ENCODE results near the gene TMEM229B.

DNA sequence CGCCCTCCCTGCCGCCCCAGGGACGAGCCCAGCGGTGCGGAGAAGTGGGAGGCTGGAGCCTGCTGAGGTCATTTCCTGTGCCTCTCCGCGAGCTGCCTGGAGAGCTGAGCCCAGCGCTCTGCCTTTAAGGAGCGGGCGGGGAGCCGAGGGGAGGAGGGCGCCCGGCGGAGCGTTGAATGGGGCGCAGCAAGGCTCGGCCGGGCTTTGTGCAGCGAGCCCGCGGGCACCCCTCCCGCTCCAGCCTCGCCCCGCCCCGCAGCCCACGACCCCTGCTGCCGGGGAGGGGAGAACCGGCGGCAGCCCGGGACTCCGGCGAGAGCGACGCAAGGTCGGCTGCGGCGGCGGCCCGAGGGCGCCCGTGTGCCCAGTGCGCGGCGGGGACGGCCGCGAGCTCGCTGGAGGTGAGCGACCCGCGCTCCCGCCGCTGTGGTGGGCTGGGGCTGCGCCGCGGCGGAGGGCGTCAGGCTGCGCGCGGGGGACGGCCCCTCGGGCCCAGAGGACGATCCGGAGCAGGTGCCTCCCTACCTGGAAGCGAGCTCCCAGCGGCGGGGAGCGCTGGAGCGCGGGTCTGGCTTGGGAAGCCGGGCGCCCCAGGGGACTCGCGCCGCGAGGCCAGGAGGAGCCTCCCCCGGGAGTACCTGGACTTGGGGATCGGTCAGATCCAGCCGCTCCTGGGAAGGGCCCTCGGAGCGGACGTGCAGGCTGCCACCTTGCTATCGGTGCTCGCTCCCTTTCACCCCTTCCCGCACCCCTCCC, 44.7 kb upstream of the TMEM229B start, which contains the start of gene PLEKHH1:
- TF ChIP-seq, protein P1, sequence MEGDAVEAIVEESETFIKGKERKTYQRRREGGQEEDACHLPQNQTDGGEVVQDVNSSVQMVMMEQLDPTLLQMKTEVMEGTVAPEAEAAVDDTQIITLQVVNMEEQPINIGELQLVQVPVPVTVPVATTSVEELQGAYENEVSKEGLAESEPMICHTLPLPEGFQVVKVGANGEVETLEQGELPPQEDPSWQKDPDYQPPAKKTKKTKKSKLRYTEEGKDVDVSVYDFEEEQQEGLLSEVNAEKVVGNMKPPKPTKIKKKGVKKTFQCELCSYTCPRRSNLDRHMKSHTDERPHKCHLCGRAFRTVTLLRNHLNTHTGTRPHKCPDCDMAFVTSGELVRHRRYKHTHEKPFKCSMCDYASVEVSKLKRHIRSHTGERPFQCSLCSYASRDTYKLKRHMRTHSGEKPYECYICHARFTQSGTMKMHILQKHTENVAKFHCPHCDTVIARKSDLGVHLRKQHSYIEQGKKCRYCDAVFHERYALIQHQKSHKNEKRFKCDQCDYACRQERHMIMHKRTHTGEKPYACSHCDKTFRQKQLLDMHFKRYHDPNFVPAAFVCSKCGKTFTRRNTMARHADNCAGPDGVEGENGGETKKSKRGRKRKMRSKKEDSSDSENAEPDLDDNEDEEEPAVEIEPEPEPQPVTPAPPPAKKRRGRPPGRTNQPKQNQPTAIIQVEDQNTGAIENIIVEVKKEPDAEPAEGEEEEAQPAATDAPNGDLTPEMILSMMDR (conservative IDR thresholded peaks at IDR 0.05; ENCODE audit: low read length), result no peak
- TF ChIP-seq EZH2phosphoT487 (IDR thresholded peaks at IDR 0.05; ENCODE audit: borderline replicate concordance, low read depth, low read length), result no peak

Data from OCI-LY7 (cell line).